Stimulated activated CD4-positive, alpha-beta T cell treated with anti-CD3 and anti-CD28 coated beads, Interleukin-1b, Interleukin-23, amount 100 ng/mL, for 4 hours (primary cell): ENCODE data around the gene ANKRD31.

ENCODE experiments used
- DNase-seq, 2 donors: peaks; one replicate each; pipeline ENCODE4 v3.0.0-alpha.2; 2020; ENCODE audit warnings: low read depth in 2 of 2

Gene ANKRD31

GRCh38 chr5:75062925-75063531, 173.7 kb downstream of the ANKRD31 start:
- DNase-seq: no peak

GRCh38 chr5:75059912-75060545, 176.6 kb downstream of the ANKRD31 start:
- peak in 1 of 2 donors; percentile 21 for DNase-seq

DNA sequence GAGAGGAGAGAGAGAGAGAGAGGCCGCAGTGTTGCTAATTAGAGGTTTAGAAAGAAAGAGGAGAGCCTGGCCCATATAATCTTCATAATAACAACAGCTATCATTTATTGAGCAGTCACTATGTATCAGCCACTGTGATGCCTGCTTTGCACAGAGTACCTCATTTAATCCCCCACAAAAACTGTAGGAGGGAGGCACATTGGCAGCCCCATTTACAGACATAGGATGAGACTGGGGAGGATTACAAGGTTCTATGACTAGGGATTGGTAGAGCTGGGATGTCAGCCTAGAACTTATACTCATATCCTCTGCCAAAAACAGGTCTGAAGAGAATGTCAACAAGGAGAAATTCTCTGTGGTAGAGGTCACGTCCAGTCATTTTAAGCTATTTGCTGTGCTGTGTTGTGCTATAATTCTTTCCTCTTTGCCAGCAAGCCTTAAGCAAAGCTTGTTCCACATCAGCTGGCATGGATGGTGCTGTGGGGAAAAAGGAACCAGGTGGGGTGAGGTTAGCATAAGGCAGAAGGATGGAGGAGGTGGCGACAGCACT, 177.6 kb downstream of the ANKRD31 start:
- no peak for DNase-seq

DNA sequence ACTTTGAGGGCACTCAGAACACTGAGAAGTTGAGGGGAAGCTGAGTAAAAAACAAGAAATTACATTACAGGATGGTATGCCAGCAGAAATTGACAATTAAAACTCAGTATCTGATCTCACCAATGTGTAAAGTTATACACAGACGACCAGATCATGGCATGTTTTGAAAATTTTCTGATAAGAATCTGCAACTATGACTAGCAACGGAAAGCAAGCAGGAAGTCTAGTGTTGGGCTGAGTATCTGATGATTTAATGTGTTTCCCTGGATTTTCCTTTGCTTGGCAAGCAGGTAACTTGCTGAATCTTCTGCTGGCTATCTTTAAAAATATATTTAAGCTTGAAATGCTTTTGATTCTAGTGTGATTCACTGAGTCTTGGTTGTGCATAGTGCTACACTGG, 179.1 kb downstream of the ANKRD31 start:
- DNase-seq: no peak

DNA sequence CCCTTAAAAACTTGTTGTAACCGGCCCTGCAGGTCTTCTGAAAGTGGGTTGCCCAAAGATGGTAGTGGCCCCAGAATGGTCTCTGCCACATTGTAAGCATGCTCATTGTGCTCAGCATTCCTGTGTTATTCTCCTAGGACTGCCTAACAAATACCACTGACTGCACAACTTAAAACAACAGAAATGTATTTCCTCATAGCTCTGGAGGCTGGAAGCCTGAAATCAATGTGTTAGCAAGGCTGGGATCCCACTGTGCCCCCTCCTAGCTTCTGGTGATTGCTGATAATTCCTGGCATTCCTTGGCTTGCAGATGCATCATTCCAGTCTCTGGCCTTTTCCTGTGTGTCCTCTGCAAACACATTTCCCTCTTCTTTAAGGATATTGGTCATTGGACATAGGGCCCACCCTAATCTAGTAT, 180.9 kb downstream of the ANKRD31 start:
- no peak for DNase-seq

GRCh38 chr5:75054134-75054930, 182.3 kb downstream of the ANKRD31 start:
- DNase-seq: no peak

DNA sequence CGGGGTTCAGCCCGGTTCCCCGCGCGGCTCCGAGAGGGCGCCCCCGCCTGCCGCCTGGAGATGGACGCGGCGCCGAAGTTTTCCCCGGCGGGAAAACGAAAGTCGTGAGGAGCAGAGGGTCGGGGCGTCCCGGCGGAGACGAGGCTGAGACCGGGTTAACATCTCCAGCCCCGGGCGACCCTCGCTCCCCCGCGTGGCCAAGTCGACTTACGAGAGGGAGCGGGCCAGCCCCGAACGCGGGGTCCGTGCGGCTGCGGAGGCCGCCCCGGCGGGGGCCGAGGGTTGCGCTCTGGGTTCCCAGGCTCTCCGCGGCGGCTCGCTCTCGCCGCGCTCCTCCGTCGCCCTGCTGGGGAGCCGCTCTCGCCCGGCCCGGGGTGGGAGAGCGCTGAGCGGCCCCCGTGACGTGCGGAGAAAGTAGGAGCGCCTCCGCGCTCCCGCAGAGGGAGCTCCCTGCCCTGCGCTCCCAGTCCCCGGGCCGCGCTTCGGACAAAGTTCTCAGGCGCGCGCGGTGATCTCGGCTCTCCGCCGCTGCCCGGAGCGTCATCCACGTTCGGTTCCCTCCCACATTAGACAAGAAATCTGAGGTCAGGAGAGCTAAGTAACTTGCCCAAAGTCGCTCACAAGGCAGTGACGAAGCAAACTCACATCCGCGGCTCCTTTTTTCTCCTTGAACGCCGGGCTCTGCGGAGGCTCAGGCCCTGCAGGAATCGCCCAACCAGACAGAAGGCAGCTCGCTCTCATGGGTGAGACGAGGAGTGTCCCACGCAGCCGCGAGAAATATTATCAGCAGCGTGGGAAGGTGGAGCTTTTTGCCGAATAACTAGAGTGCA, 183.2 kb downstream of the ANKRD31 start:
- DNase-seq: peak; percentile 23 to 50

DNA sequence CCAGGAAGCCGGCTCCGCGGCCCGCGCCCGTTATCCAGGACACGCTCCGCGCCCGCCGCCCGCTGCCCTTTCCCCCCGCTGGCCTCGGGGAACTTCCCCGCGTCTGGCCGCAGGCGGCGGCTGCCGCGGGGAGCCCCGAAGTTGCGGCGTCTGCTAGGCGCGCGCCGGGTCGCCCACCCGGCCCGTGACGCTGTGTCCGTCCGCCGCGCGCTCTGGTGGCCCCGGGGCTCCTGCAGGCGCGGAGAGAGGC, 183.7 kb downstream of the ANKRD31 start:
- DNase-seq: peak in 1 of 2 donors; percentile 48

DNA sequence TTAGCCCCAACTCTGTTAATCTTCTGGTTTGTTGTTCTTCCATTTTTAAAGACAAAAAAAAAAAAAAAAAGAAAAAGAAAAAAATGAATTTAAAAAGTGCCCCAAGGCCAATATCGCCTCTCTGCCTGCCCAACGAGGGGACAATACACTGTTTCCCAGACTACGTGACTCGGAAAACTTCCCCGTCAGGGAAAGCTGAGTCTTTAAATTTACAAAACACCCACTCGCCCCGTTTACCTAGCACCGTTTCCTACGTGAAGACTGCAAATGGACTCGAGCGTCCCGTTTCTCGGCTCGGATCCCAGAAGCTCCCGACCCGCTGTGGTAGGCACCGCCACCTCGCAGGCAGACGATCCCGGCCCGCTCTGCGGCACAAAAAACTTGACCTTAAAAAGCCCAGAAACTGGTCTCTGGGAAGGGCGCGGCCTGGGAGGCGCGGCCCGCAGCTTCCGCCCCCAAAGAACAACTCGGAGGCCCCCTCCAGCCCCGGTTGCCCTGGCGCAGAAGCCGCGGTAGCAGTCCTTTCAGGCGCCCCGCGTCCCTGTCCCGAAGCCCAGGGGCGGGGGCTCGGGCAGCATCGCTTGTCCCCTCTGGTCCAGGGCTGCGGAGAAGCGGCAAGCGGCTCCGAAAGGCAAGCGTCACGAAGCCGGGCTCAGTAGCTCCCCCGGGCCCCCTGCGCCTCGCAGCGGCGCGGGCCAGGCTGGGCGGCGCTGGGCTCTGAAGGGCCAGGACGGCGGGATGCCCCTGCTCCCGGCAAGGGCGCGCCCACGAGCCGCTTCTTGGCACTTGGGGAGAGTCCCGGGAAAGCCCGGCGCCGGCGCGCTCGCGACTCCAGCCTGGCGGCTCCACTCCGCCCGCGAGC, 184.3 kb downstream of the ANKRD31 start, which contains the start of gene GCNT4:
Gene GCNT4, minus strand, starts transcription at position 367 of the 862 bp plus-strand sequence. CDS start 22,521 bp downstream, outside the sequence.
- DNase-seq: peak in 1 of 2 donors; percentile 54

DNA sequence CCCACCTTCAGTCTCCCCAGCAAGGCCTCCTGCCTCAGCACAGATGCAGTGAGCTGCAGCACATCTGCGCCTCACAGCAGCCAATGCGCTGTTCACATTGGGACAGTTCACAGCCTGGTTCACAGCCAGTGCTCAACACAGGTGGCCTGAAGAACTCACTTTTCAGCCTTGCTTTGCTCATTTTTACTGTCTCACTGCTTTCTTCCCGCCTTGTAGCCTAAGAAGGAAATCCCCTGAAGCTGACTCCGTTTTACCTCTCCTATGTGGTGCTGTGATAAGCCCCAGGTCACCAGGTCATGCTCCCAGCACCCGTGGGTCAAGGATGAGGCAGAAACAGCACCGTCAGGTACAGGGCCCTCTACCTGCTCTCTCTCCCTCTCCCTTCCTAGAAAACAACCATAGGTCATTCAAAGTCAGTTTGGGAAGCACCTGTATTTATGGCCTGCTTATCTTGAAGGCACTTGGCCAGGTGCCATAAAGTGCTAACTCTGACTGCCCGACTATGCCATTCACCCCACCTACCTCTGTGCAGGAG, 185.4 kb downstream of the ANKRD31 start:
- DNase-seq: peak in 1 of 2 donors; percentile 18

DNA sequence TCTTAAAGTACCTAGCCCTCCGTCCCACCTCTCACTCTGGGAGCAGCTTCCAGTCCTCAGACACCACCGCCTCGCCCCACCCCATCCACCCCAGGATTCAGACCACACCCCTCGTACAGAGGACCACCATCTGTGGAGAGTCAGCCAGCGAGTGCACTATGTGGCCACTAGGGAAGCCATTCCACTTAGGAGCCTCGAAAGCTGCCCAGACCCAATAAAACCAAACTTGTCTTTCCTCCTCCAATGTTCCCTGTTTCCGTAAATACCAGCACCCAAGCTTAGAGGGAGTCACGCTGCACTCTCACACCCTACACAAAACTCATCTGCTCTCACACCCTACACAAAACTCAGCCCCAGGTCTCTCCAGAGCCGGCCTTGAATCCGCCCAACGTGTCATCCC, 186.3 kb downstream of the ANKRD31 start:
- DNase-seq: no peak

DNA sequence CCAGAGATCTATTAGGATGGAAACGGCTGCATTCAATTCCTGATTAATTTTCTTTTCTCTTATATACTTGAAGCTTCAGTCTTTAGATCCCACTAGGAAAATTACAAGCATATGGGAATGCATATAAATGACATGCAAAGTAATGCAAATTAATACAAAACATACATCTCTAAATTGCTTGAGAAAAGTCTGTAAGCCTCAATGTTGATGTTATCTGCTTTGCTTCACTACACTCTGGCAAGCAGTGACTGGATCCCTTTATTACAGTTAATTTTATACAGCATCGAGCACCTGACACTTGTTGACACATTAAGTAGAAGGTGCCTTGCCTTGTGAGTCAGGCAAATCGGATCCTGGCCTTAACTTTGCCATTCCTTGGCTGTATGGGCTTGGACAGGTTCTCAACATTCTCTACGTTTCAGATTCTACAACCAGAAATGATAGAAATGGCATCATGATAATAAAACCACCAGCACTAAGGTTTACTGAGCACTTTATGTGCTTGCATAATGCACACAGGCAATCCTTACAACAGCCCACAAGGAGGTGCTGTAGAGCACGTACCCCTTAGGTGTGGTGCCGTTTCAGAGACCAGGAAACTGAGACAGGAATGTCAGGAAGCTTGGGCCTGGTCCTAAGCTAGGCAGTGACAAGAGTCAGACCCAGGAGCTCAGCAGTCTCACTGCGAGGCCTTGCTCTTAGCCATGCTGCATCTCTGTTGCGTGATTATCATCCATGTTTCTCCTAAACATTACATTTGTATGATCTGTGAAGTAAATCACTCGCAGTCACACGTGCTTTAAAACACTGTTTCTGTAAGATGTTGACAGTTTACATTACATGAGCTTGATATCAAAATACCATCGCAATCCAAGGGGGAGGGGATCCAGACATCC, 187.0 kb downstream of the ANKRD31 start:
- peak; percentile 42 to 55 for DNase-seq

- no peak for DNase-seq
Measured at GRCh38 chr5:75048457-75048953, 188.2 kb downstream of the ANKRD31 start.

GRCh38 chr5:75047356-75047755, 189.3 kb downstream of the ANKRD31 start:
- DNase-seq: no peak

DNA sequence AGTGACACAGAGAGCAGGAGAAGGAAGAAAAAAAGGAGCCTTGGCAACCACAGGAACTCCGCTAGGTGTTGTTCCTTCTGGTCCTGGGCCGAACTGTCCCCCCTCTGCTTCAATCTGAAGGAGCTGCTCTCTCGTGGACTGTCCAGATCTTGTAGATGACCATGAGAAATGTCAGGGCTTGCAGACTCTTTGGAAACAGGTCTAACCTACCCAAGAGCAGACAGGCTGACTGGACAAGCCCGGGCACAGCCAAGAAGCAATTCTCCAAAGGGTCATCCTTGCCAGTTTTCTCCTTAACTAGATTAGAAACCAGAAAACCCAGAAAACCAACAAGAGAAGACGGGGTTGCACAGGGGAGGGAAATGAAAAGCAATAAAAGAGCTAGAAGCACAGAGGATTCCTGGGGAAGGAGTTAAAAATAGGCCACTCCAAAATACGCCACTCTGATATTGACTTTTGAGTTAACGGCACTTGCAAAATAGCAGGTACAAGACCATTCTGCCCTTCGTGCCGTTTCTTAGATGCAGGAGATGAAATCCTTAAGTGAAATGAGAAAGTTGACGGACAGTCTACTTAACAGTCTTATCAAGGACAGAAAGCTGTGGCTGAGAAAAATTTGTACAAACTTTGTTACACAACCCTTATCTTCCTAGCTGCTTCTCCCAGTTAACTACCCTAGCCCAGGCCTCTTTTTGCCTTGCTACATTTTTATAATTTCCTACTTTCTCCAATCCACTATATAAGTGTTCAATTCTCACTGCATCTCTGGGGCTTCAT, 190.1 kb downstream of the ANKRD31 start:
- DNase-seq: no peak

GRCh38 chr5:75045071-75045470, 191.6 kb downstream of the ANKRD31 start:
- no peak for DNase-seq

DNA sequence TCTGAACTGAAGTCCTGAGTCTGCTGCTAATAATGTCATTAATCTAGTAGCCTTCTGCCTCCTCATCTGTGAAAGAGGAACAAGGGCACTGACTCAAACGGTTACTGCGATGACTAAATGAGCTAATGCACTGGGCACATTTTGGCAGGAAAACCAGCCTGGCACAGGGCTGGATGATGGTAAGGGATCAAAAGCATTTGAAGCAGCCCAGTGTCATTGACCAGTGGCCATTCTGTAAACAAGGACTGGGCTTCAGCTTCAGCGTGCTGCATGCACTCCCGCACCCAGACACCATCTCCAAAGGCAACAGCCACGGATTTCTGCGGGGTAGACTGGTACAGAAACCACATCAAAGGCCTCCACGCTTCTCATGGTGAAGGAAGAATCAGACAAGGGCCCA, 192.3 kb downstream of the ANKRD31 start:
- DNase-seq: no peak

DNA sequence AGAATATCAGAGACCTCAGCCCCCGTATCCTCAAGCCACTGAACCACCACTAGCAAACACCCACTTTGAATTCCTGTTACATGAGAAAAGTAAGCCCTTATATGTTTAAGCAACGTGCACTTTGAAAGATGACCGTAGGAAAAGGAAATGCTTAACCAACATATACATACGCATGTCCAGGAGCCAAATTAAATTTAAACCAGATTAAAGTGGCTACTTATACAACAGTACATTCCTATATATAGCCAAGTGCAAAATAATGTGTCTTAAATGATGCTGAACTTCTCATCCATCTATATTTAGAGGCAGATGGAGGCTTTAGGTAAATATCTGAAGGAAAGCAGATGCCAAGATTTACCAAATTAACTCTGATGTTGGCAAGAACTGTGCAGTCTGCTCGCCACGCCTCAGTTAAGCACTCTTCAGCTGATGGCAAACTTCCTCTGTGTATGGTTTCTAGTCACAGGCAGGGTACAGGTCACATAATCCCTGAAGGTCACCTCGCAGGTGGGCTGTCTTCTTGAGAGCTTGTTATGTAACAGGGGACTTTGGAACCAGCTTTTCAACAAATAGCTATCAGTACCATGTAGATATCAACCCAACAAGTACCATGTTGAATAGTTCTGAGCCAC, 192.9 kb downstream of the ANKRD31 start:
- no peak for DNase-seq
